NT2/D1 (cell line): Measurements from ENCODE around the gene BUD23.

Experiments
- YY1 ChIP-seq: IDR thresholded peaks from 2 replicates; pipeline ENCODE4 v1.6.1; 2011; ENCODE audit not compliant: insufficient read length, insufficient read depth
- ZNF274 ChIP-seq: IDR thresholded peaks from 2 replicates; pipeline ENCODE4 v1.6.1; 2011; ENCODE audit warnings: mild to moderate bottlenecking, low read depth, low read length

GRCh38 chr7:73682745-73683055 lies 697 bp upstream of the BUD23 start:
- TF ChIP-seq YY1 (no peak), ZNF274 (no peak)
